GM18951 (cell line): Measurements from ENCODE around the gene PTPRD.

Experiments used
- POLR2A ChIP-seq: IDR thresholded peaks from 4 replicates; pipeline ENCODE4 v1.6.1; 2011; ENCODE audit warnings: mild to moderate bottlenecking; ENCODE audit not compliant: insufficient read length, insufficient read depth; ENCODE audit errors: extremely low read depth
- in situ Hi-C: fragments of 300-500 bp; cut with MboI; formaldehyde crosslinking; loops from one replicate; pipeline ENCODE4 v1.12.0; 2022; ENCODE audit warnings: low sequenced_read_pairs, mixed read lengths, inconsistent platforms; ENCODE audit not compliant: unreplicated experiment

PTPRD gene

GRCh38 chr9:8651070-8651845, 1961.5 kb downstream of the PTPRD start:
- no peak for TF ChIP-seq POLR2A
- in situ Hi-C loops: no loop called here

- in situ Hi-C loops: no loop called here
- no peak for TF ChIP-seq POLR2A
Observed at GRCh38 chr9:8649807-8650206, 1963.0 kb downstream of the PTPRD start.

GRCh38 chr9:8649160-8649559, 1963.6 kb downstream of the PTPRD start:
- in situ Hi-C loops: no loop called here

GRCh38 chr9:8648271-8648845, 1964.4 kb downstream of the PTPRD start:
- no peak for TF ChIP-seq POLR2A
- in situ Hi-C loops: no loop called here

More at GRCh38 chr9:8649160-8649559, 1963.6 kb downstream of the PTPRD start:
- no peak for TF ChIP-seq POLR2A

- in situ Hi-C loops: no loop called here
- no peak for TF ChIP-seq POLR2A
Observed at GRCh38 chr9:8647824-8648223, 1965.0 kb downstream of the PTPRD start.

- in situ Hi-C loops: no loop called here
Observed at GRCh38 chr9:8644571-8644970, 1968.2 kb downstream of the PTPRD start.

GRCh38 chr9:8643896-8644295, 1968.9 kb downstream of the PTPRD start:
- in situ Hi-C loops: no loop called here
- TF ChIP-seq POLR2A: no peak

More at GRCh38 chr9:8644571-8644970, 1968.2 kb downstream of the PTPRD start:
- no peak for TF ChIP-seq POLR2A

GRCh38 chr9:8643464-8643863, 1969.3 kb downstream of the PTPRD start:
- no peak for TF ChIP-seq POLR2A

GRCh38 chr9:8640761-8641160, 1972.0 kb downstream of the PTPRD start:
- TF ChIP-seq POLR2A: no peak
- in situ Hi-C loops: no loop called here

More at GRCh38 chr9:8643464-8643863, 1969.3 kb downstream of the PTPRD start:
- in situ Hi-C loops: no loop called here

- no peak for TF ChIP-seq POLR2A
- in situ Hi-C loops: no loop called here
Observed at GRCh38 chr9:8637626-8638025, 1975.2 kb downstream of the PTPRD start.

GRCh38 chr9:8633784-8634183, 1979.0 kb downstream of the PTPRD start:
- in situ Hi-C loops: no loop called here
- TF ChIP-seq POLR2A: no peak

GRCh38 chr9:8632493-8632892, 1980.3 kb downstream of the PTPRD start:
- in situ Hi-C loops: no loop called here
- no peak for TF ChIP-seq POLR2A

- in situ Hi-C loops: no loop called here
- TF ChIP-seq POLR2A: no peak
Observed at GRCh38 chr9:8628791-8629190, 1984.0 kb downstream of the PTPRD start.

GRCh38 chr9:8627976-8628679, 1984.7 kb downstream of the PTPRD start:
- in situ Hi-C loops: no loop called here

GRCh38 chr9:8622871-8623270, 1989.9 kb downstream of the PTPRD start:
- in situ Hi-C loops: no loop called here
- TF ChIP-seq POLR2A: no peak

More at GRCh38 chr9:8627976-8628679, 1984.7 kb downstream of the PTPRD start:
- no peak for TF ChIP-seq POLR2A
